Nephron progenitor cell (in vitro differentiated cells): ENCODE data around the gene RASGRP2.

Source experiments
- DNase-seq: peaks from one replicate; pipeline ENCODE4 v3.0.0; 2021
- H3K27ac Mint-ChIP-seq: 2 replicates; pipeline ENCODE4 v1.8.0; 2021; ENCODE audit warnings: mild to moderate bottlenecking, moderate library complexity, mixed read lengths
- H3K27me3 Mint-ChIP-seq: 2 replicates; pipeline ENCODE4 v1.8.0; 2021; ENCODE audit warnings: mild to moderate bottlenecking, low read depth, mixed read lengths; ENCODE audit not compliant: poor library complexity
- H3K36me3 Mint-ChIP-seq: 2 replicates; pipeline ENCODE4 v1.8.0; 2021; ENCODE audit warnings: low read depth, mixed read lengths
- H3K4me1 Mint-ChIP-seq: 2 replicates; pipeline ENCODE4 v1.8.0; 2021; ENCODE audit warnings: mixed read lengths
- H3K4me3 Mint-ChIP-seq: 2 replicates; pipeline ENCODE4 v1.8.0; 2021; ENCODE audit warnings: mild to moderate bottlenecking, moderate library complexity, mixed read lengths
- H3K9me3 Mint-ChIP-seq: 2 replicates; pipeline ENCODE4 v1.8.0; 2021; ENCODE audit warnings: mild to moderate bottlenecking, moderate library complexity, mixed read lengths
- TF ChIP-seq, protein P1 (sequence below): fragments of 200-600 bp; sonication (generic); IDR thresholded peaks from 2 replicates; pipeline ENCODE4 v1.5.0; 2021; ENCODE audit warnings: antibody characterized with exemption

RASGRP2 gene

DNA sequence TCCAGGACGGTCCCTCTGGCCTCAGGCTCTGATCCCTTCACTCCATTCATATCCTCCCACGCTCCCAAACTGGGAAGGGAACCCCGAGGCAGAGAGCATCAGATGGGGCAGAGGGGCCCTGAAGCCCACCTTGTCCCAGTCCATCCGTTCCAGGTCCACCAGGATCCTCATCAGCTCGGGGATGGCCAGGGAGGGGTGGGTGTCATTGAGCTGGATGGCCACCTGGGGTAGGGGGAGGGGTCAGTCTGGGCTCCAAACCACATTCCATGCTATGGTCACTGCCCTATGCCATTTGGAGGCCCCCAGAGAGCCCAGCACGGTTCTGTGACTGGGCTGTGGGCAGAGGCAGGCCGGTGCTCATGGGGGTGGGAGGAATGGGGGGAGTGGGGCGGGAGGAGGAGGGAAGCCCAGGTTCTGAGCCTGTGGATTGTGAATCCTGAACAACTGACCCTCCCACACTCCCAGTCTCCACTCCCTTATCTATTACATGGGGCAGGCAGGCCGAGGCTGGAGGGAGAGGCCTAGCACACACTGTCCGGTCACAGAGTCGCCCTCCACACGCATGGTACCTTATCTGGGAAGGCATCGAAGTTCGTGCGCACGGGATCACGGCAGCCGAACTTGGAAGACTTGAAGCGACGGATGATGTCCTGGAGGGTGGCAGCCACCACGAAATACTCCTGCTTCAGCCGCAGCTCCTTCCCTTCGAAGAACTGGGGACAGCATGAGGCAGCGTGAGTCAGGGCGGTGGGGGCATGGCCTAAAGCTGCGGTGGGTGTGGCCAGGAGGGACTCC is 10.4 kb upstream of the RASGRP2 start:
- TF ChIP-seq, protein P1, sequence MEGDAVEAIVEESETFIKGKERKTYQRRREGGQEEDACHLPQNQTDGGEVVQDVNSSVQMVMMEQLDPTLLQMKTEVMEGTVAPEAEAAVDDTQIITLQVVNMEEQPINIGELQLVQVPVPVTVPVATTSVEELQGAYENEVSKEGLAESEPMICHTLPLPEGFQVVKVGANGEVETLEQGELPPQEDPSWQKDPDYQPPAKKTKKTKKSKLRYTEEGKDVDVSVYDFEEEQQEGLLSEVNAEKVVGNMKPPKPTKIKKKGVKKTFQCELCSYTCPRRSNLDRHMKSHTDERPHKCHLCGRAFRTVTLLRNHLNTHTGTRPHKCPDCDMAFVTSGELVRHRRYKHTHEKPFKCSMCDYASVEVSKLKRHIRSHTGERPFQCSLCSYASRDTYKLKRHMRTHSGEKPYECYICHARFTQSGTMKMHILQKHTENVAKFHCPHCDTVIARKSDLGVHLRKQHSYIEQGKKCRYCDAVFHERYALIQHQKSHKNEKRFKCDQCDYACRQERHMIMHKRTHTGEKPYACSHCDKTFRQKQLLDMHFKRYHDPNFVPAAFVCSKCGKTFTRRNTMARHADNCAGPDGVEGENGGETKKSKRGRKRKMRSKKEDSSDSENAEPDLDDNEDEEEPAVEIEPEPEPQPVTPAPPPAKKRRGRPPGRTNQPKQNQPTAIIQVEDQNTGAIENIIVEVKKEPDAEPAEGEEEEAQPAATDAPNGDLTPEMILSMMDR, result no peak

DNA sequence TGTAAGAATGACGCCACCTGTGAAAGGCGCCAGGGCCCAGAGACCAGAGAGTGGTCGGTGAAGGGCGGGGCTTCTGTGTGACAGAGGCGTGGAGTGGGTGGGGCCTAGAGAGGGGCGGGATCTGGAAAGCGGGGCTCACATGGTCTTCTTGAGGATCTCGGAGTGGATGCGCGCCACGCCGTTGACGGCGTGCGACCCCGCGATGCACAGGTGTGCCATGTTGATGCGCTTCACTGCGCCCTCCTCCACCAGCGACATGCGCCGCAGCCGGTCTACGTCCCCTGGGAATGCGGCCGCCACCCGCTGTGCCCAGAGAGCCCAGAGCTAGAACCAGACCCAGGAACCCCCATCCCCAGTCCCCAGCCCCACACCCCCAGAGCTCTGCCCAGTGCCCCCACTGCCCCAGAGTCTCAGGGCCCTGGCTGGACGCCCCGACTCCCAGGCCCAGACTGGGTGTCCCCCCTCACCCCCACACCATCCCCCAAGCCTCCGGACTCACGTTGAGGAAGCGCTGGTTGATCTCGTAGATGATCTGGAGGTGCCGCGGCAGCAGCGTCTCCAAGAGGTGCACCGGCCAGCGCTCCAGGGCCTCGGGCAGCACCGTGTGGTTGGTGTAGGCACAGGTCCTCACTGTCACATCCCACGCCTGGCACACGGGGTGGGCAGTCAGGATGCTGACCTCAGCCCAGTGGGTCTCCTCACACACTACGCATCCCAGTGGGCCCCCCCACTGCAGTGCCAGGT is 9.6 kb upstream of the RASGRP2 start:
- TF ChIP-seq, protein P1, result no peak
- Mint-ChIP-seq H3K4me1 (peaks cover 64% of the 10 kb centered on the region), H3K27ac (no peak overlapping the region), H3K36me3 (peaks cover 30% of the 10 kb centered on the region), H3K27me3 (peaks cover 9% of the 10 kb centered on the region), H3K4me3 (no peak overlapping the region), H3K9me3 (no peaks in the 10 kb centered on the region)
- no peak for DNase-seq

More for the DNA sequence above, 10.4 kb upstream of the RASGRP2 start:
- Mint-ChIP-seq H3K4me1 (peaks cover 71% of the 10 kb centered on the region), H3K4me3 (no peak overlapping the region), H3K9me3 (no peaks in the 10 kb centered on the region), H3K36me3 (peaks cover 30% of the 10 kb centered on the region), H3K27me3 (peaks cover 9% of the 10 kb centered on the region), H3K27ac (no peak overlapping the region)
- no peak for DNase-seq

DNA sequence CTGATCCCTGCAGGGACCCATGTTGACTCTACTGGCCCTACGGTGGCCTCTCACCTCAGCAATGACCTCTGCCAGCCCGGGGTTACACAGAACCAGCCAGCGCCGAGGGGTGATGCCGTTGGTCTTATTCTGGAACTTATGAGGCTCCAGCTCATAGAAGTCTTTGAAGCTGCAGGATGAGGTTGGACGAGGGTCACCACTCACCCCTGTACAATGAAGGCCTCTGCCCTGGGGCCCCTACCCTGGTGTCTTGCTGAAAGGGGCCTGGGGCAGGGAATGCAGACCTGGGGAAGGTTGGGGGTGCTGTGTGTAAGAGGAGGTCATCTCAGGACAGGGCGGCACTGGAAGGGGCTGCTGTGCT is 9.1 kb upstream of the RASGRP2 start:
- H3K4me1 Mint-ChIP-seq, result peaks cover 61% of the 10 kb centered on the region
- H3K27ac Mint-ChIP-seq, result peak overlapping the region; percentile 61
- H3K27me3 Mint-ChIP-seq, result peaks cover 12% of the 10 kb centered on the region
- no peak overlapping the region for H3K4me3 Mint-ChIP-seq
- peaks cover 34% of the 10 kb centered on the region for H3K36me3 Mint-ChIP-seq
- no peaks in the 10 kb centered on the region for H3K9me3 Mint-ChIP-seq
- DNase-seq, result no peak
- TF ChIP-seq, protein P1, result no peak

DNA sequence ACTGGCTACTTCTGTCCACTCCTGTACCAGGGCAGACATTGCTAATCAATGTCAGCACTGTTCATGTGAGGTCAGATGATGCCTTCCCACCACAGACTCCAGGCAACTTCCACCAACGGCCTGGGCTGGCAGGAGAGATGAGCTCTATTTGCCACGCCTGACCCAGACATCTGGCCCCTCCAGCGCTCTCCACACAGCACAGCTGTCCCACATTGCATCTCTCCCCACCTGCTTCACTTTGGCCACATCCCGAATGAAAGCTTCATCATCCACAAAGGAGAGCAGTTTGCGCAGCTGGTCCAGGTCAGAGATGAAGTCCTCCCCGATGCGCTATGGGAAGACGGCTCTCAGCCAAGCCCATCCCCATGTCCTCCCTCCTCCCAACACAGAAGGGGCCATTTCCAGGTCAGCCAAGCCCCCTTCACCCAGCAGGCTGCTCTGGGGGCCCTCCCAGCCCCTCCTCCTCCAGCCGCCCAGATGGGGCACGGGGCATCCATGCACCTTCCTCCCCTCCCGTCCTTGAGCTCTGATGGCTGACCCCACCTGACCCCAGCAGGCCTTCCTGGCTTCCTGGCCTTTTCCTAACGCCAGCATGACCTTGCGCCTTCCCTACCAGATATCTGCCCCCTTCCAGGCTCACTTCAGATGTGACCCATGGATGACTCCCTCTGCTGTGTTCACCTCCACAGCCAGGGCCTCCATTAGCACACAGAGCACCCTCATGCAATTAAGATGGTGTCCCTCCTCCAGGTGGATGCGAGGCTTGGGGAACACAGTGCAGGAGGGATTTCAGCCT is 8.4 kb upstream of the RASGRP2 start:
- H3K4me3 Mint-ChIP-seq, result peak overlapping the region; percentile 23
- peak overlapping the region; percentile 61 for H3K27ac Mint-ChIP-seq
- H3K9me3 Mint-ChIP-seq, result no peaks in the 10 kb centered on the region
- no peak for DNase-seq
- H3K4me1 Mint-ChIP-seq, result peaks cover 56% of the 10 kb centered on the region
- H3K36me3 Mint-ChIP-seq, result peaks cover 35% of the 10 kb centered on the region
- TF ChIP-seq, protein P1, result no peak
- H3K27me3 Mint-ChIP-seq, result peaks cover 19% of the 10 kb centered on the region

DNA sequence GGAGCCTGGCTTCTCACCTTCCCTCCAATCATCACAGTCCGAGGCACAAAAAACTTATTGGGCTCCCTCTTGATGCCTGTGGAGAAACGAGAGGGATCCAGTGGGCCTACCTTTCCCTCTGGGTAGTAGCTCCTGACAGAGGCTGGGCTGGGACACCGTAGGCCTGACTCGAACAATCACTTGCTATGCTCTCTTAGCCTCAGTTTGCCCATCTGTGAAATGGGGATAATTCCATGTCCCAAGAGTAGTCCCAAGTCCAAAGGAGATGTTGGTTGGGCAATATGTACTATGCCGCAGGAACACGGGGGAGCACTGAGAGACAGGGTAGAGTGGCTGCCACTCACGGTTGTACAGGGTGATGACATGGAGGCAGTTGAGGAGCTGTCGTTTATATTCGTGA is 7.6 kb upstream of the RASGRP2 start:
- Mint-ChIP-seq H3K9me3 (no peaks in the 10 kb centered on the region), H3K27me3 (peaks cover 27% of the 10 kb centered on the region), H3K27ac (no peak overlapping the region), H3K4me1 (peaks cover 48% of the 10 kb centered on the region), H3K4me3 (no peak overlapping the region), H3K36me3 (peaks cover 35% of the 10 kb centered on the region)
- TF ChIP-seq, protein P1, result no peak
- DNase-seq, result no peak
